Spleen (tissue), 11 donors: ENCODE data around the gene GCFC2. TPM values are rescaled to one million over a fixed set of nuclear protein-coding genes. Genes with fewer than 3 reads are reported as not detected.

Source experiments
- DNase-seq: peaks from one replicate; pipeline ENCODE4 v3.0.0-alpha.2; 2020
- H3K27ac ChIP-seq, 8 donors: fragments of 200-600 bp; sonication (generic) in 7 of 8; 1 replicate in 4 of 8; 2 replicates in 4 of 8; pipeline versions ENCODE4 v1.5.0 to v1.8.0; 2016 to 2021; ENCODE audit warnings: inconsistent platforms in 4 of 8, mild to moderate bottlenecking in 4 of 8, moderate library complexity in 1 of 8
- H3K27me3 ChIP-seq, 7 donors: fragments of 200-600 bp; sonication (generic) in 6 of 7; replicated peaks in 1 of 7; 1 replicate in 4 of 7; 2 replicates in 3 of 7; pipeline versions ENCODE4 v1.5.0 to v1.8.0; 2016 to 2021; ENCODE audit warnings: inconsistent platforms in 3 of 7, mild to moderate bottlenecking in 1 of 7
- H3K36me3 ChIP-seq, 6 donors: fragments of 200-600 bp; sonication (generic) in 5 of 6; 1 replicate in 4 of 6; 2 replicates in 2 of 6; pipeline versions ENCODE4 v1.5.0 to v1.8.0; 2016 to 2021; ENCODE audit warnings: inconsistent platforms in 2 of 6
- H3K4me1 ChIP-seq, 6 donors: fragments of 200-600 bp; sonication (generic) in 5 of 6; 1 replicate in 3 of 6; 2 replicates in 3 of 6; pipeline versions ENCODE4 v1.5.0 to v1.8.0; 2016 to 2021; ENCODE audit warnings: inconsistent platforms in 3 of 6
- H3K4me3 ChIP-seq, 8 donors: fragments of 200-600 bp; sonication (generic) in 7 of 8; 1 replicate in 4 of 8; 2 replicates in 4 of 8; pipeline versions ENCODE4 v1.5.0 to v1.8.0; 2016 to 2021; ENCODE audit warnings: inconsistent platforms in 4 of 8, mild to moderate bottlenecking in 4 of 8, moderate library complexity in 2 of 8
- H3K9me3 ChIP-seq, 8 donors: fragments of 200-600 bp; sonication (generic) in 7 of 8; 1 replicate in 4 of 8; 2 replicates in 4 of 8; pipeline versions ENCODE4 v1.5.0 to v1.8.0; 2016 to 2021; ENCODE audit warnings: inconsistent platforms in 4 of 8
- POLR2A ChIP-seq, 3 donors: fragments of 450-650 bp; IDR thresholded peaks; one replicate each; pipeline ENCODE4 v1.5.1; 2017; ENCODE audit warnings: antibody characterized with exemption in 3 of 3, mild to moderate bottlenecking in 1 of 3
- POLR2AphosphoS5 ChIP-seq, 3 donors: sonication (generic); formaldehyde crosslinking; IDR thresholded peaks; one replicate each; pipeline ENCODE4 v1.5.1; 2017; ENCODE audit warnings: antibody characterized with exemption in 3 of 3
- WGBS, 5 donors: extraction: QIAGEN DNeasy Blood & Tissue Kit in 3 of 5; methylation state at CpG; one replicate each; pipeline versions ENCODE4 v1.1.5 to v1.1.7; 2013 to 2018; 5-methylcytosine and 5-hydroxymethylcytosine counted together
- intact Hi-C: fragments of 100-400 bp; cut with DNase I; formaldehyde crosslinking; loops from one replicate; pipeline ENCODE4 v1.15.0; 2023; ENCODE audit warnings: low total_unique reads
- polyA plus RNA-seq, 3 donors: library from polyadenylated mRNA; stranded (reverse); fragments of 200-250 nt; gene quantifications; one replicate each; pipeline ENCODE4 v1.2.1, GENCODE V29; 2013
- total RNA-seq, 7 donors: library from RNA; depleted of rRNA in 3 of 7; stranded (reverse); fragments of >200 nt in 3 of 7; fragmentation: NEBNext Ultra II Directional in 4 of 7; extraction: Animal tissue kit (Norgen Biotek cat#: 25700) in 4 of 7; gene quantifications; one replicate each; pipeline versions ENCODE4 v1.1.0 to v1.2.1, GENCODE V29; 2016 to 2021
- TF ChIP-seq, protein P1 (sequence below), 11 experiments: fragments of 200-600 bp in 7 of 11; fragments of 450-650 bp in 4 of 11; sonication (generic) in 4 of 11; IDR thresholded peaks in 8 of 11; conservative IDR thresholded peaks in 3 of 11; 1 replicate in 7 of 11; 2 replicates in 4 of 11; pipeline versions ENCODE4 v1.4.0 to v1.8.0; 2016 to 2021; ENCODE audit warnings: antibody characterized with exemption in 11 of 11, inconsistent platforms in 4 of 11, mild to moderate bottlenecking in 1 of 11
- donor health status: healthy with polysubstance abuse.
- donor health status: DM: no; HTN: no; CAD: no; lungs with moderate emphysema.
- donor health status: DM: no; HTN: no; CAD: no.
- donor health status: Bipolar disorder and iron deficiency.
- donor health status: healthy.
- donor health status: DM: no; HTN: no; CAD: no.
- donor health status: DM: yes; HTN: yes; CAD: no.

Gene GCFC2
- total and polyA plus RNA-seq, 10 donors, result 13.1 to 27.7 (median 20.5) TPM

DNA sequence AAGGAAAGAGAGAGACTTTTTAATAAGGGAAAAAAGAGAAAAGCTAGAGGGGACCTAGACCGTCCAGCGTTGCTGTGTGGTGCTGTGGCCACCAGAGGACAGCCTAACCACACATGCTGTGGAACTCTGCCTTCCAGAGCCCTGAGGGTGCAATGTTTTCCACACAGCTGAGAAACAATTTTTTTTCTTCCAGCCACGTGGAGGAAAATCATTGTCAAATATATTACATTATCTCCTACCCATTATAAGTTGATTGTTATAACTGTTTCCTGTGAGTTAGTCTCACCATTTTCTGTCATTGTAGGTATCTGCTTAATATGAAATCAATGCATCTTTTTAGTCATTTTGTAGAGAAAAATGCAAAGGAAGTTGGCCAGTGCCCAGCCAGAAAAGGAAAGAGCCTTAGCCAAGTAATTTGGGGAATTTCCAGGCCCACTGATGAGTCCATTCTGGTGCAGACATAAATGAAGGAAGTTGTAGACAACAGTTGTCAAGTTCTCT, 70.0 kb downstream of the GCFC2 start:
- 0 to 1% (median 1%) methylated on average over 3 of the region's 3 CpGs for WGBS, 5 donors
- H3K4me3 ChIP-seq, result no peak overlapping the region
- intact Hi-C loops, result loop anchor here (5.0 kb wide), 1 partner anchor 37 kb away; no protein-coding TSS in a partner anchor
- peak overlapping the region; percentile 1 to 60 (median 36) for H3K27ac ChIP-seq
- H3K27me3 ChIP-seq, result peaks cover 0 to 7% (median 0%) of the 10 kb centered on the region in 7 donors
- peaks cover 0 to 20% (median 7%) of the 10 kb centered on the region in 6 donors for H3K4me1 ChIP-seq
- H3K36me3 ChIP-seq, result no peaks in the 10 kb centered on the region
- TF ChIP-seq, protein P1, sequence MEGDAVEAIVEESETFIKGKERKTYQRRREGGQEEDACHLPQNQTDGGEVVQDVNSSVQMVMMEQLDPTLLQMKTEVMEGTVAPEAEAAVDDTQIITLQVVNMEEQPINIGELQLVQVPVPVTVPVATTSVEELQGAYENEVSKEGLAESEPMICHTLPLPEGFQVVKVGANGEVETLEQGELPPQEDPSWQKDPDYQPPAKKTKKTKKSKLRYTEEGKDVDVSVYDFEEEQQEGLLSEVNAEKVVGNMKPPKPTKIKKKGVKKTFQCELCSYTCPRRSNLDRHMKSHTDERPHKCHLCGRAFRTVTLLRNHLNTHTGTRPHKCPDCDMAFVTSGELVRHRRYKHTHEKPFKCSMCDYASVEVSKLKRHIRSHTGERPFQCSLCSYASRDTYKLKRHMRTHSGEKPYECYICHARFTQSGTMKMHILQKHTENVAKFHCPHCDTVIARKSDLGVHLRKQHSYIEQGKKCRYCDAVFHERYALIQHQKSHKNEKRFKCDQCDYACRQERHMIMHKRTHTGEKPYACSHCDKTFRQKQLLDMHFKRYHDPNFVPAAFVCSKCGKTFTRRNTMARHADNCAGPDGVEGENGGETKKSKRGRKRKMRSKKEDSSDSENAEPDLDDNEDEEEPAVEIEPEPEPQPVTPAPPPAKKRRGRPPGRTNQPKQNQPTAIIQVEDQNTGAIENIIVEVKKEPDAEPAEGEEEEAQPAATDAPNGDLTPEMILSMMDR (IDR thresholded peaks at IDR 0.05 in 8 of 11, conservative IDR thresholded peaks at IDR 0.05 in 3 of 11), result peak; percentile 68 to 92 (median 83)
- no peak for TF ChIP-seq POLR2A (IDR thresholded peaks at IDR 0.05)
- TF ChIP-seq POLR2AphosphoS5 (IDR thresholded peaks at IDR 0.05), result no peak
- DNase-seq, result peak; percentile 82
- no peaks in the 10 kb centered on the region for H3K9me3 ChIP-seq

DNA sequence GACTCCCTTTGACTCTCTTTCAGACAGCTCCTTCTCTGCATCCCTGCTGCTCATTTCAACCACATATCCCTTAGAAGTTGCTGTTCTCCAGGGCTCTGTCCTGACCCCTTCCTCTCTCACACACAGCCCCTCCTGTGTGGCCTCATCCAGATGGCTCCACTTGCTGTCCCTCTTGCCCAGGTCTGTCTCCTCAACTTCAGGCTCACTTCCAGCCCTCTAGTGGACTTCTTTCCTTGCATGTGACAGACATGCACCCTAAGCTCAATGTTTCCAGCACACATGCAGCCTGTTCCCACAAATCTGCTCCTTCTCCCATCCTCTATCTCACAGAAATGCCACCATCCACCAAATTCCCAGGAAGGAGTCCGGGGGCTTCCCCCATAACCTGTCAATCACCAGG, 73.1 kb downstream of the GCFC2 start:
- Histone ChIP-seq H3K27me3 (peaks cover 0 to 7% (median 0%) of the 10 kb centered on the region in 7 donors), H3K27ac (no peak overlapping the region), H3K9me3 (no peaks in the 10 kb centered on the region), H3K4me1 (peaks cover 0 to 24% (median 10%) of the 10 kb centered on the region in 6 donors), H3K4me3 (no peak overlapping the region), H3K36me3 (no peaks in the 10 kb centered on the region)
- no peak for DNase-seq
- 65 to 85% (median 71%) methylated on average over 1 of the region's 1 CpG for WGBS, 5 donors
- intact Hi-C loops, result no loop called here
- TF ChIP-seq, protein P1 (IDR thresholded peaks at IDR 0.05 in 8 of 11, conservative IDR thresholded peaks at IDR 0.05 in 3 of 11), result no peak
- no peak for TF ChIP-seq POLR2A (IDR thresholded peaks at IDR 0.05)
- TF ChIP-seq POLR2AphosphoS5 (IDR thresholded peaks at IDR 0.05), result no peak

DNA sequence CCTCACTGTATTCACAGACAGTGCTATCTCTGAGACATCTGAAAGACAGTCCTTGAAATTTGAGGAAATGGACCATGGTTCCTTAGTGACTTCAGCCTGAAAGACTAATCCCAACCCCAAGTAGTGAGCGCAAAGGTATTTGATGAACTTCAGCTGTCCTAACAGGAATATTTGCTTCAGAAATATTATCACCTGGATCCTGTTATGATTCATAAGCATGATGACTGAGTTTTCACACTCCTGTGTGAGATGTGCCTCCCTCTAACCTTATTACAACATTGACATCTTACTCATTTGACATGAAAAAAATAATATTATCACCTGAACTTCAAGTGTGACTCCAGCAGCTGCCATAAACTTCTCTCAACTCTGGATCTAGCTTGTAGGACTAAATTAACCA, 75.8 kb downstream of the GCFC2 start:
- WGBS, 5 donors, result 0 to 94% (median 0%) methylated on average over 1 of the region's 1 CpG
- no peaks in the 10 kb centered on the region for H3K9me3 ChIP-seq
- H3K4me3 ChIP-seq, result no peak overlapping the region
- TF ChIP-seq POLR2AphosphoS5 (IDR thresholded peaks at IDR 0.05) (no peak), POLR2A (IDR thresholded peaks at IDR 0.05) (no peak)
- TF ChIP-seq, protein P1 (IDR thresholded peaks at IDR 0.05 in 8 of 11, conservative IDR thresholded peaks at IDR 0.05 in 3 of 11), result no peak
- intact Hi-C loops, result no loop called here
- no peaks in the 10 kb centered on the region for H3K36me3 ChIP-seq
- peaks cover 0 to 9% (median 0%) of the 10 kb centered on the region in 7 donors for H3K27me3 ChIP-seq
- no peak for DNase-seq
- H3K4me1 ChIP-seq, result peaks cover 0 to 11% (median under 1%) of the 10 kb centered on the region in 6 donors
- H3K27ac ChIP-seq, result no peak overlapping the region

DNA sequence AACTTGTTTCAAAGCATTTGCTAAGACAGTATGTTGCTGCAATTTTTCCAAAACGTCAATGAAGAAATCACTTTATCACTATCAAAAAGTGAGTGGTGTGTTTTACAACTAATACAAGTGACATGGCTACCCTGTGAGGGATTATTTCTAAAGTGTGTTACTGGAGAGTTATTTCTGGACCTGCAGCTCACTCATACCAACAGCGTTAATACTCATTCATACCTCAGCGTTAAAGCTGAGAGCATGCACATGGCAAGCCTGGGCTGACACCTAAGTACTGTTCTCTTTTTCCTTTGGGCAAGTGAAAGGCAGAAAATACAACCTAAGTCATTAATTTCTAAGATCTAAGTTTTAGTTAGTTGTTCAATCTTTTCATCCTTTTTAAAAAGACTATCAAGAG, 77.1 kb downstream of the GCFC2 start:
- Histone ChIP-seq H3K9me3 (no peaks in the 10 kb centered on the region), H3K27me3 (peaks cover 0 to 13% (median 0%) of the 10 kb centered on the region in 7 donors), H3K4me3 (no peak overlapping the region), H3K27ac (no peak overlapping the region), H3K4me1 (peaks cover 0 to 9% (median 0%) of the 10 kb centered on the region in 6 donors), H3K36me3 (no peaks in the 10 kb centered on the region)
- no peak for DNase-seq
- intact Hi-C loops, result no loop called here
- TF ChIP-seq POLR2A (IDR thresholded peaks at IDR 0.05), result no peak
- no peak for TF ChIP-seq POLR2AphosphoS5 (IDR thresholded peaks at IDR 0.05)
- TF ChIP-seq, protein P1 (IDR thresholded peaks at IDR 0.05 in 8 of 11, conservative IDR thresholded peaks at IDR 0.05 in 3 of 11), result no peak
- WGBS, 5 donors, result 54 to 83% (median 69%) methylated on average over 3 of the region's 3 CpGs
